Panc1 (cell line): ENCODE measurements around the gene BACH2. TPM values are rescaled to one million over a fixed set of nuclear protein-coding genes. Genes with fewer than 3 reads are reported as not detected.

Experiments used
- ATAC-seq: fragments of 200-7000 bp; cut with Tn5 transposase; 2 replicates; pipeline ENCODE4 v1.9.1; 2020; ENCODE audit warnings: mild to moderate bottlenecking, moderate library complexity
- BruUV-seq: library from RNA; stranded (reverse); fragments of 400-500 nt; replicated peaks from 2 replicates; lab custom pipeline; 2021; lab: Mats Ljungman, UMichigan
- CTCF ChIA-PET: fragments of 300-600 bp; sonication (Branson Sonifier 250); formaldehyde crosslinking; loops from one replicate; lab custom pipeline; 2022; ENCODE audit warnings: antibody characterized with exemption; lab: Charles Lee
- POLR2A ChIA-PET: fragments of 300-600 bp; sonication (Branson Sonifier 250); formaldehyde crosslinking; loops from one replicate; lab custom pipeline; 2022; ENCODE audit warnings: antibody characterized with exemption; lab: Charles Lee
- DNase-seq: peaks from one replicate; pipeline ENCODE4 v3.0.0-alpha.2; 2010; ENCODE audit warnings: low read depth, low spot score
- H3K27ac ChIP-seq: 2 replicates; pipeline ENCODE4 v1.5.1; 2011; ENCODE audit warnings: mild to moderate bottlenecking, low read length, inconsistent platforms
- H3K27me3 ChIP-seq: fragments of 200-500 bp; sonication (Bioruptor generic); 2 replicates; pipeline ENCODE4 v1.6.0; 2014; ENCODE audit warnings: low read length, inconsistent platforms; ENCODE audit not compliant: control insufficient read depth, insufficient read depth
- H3K36me3 ChIP-seq: fragments of 200-500 bp; sonication (Bioruptor generic); 2 replicates; pipeline ENCODE4 v1.5.1; 2014; ENCODE audit warnings: inconsistent platforms, mild to moderate bottlenecking, low read length, moderate library complexity; ENCODE audit not compliant: control insufficient read depth, insufficient read depth
- H3K4me1 ChIP-seq: 2 replicates; pipeline ENCODE4 v1.5.1; 2011; ENCODE audit warnings: inconsistent platforms, mild to moderate bottlenecking, low read length, moderate library complexity; ENCODE audit not compliant: control insufficient read depth, insufficient read depth
- H3K4me3 ChIP-seq, 2 experiments: 2 replicates each; pipeline ENCODE4 v1.5.1; 2011 to 2012; ENCODE audit warnings: low read depth in 2 of 2, low read length in 2 of 2, mild to moderate bottlenecking in 2 of 2, inconsistent platforms in 1 of 2, moderate library complexity in 1 of 2
- H3K9me3 ChIP-seq: fragments of 200-500 bp; sonication (Bioruptor generic); 2 replicates; pipeline ENCODE4 v1.5.1; 2014; ENCODE audit warnings: low read depth, mild to moderate bottlenecking, inconsistent platforms, low read length, moderate library complexity; ENCODE audit not compliant: control insufficient read depth, insufficient read depth
- POLR2AphosphoS5 ChIP-seq: IDR thresholded peaks from 2 replicates; pipeline ENCODE4 v1.6.1; 2012; ENCODE audit warnings: mild to moderate bottlenecking, low read depth, low read length, moderate library complexity
- SIN3A ChIP-seq: IDR thresholded peaks from 2 replicates; pipeline ENCODE4 v1.6.1; 2012; ENCODE audit warnings: low read depth, mild to moderate bottlenecking, low read length, moderate library complexity, borderline replicate concordance; ENCODE audit not compliant: insufficient read depth
- TCF7L2 ChIP-seq: IDR thresholded peaks from 2 replicates; pipeline ENCODE4 v1.6.1; 2011; ENCODE audit warnings: mild to moderate bottlenecking, low read depth, low read length, inconsistent platforms
- in situ Hi-C: cut with HindIII; loops from 2 replicates; pipeline ENCODE4 v1.10.0; 2016; ENCODE audit warnings: low sequenced_read_pairs, low pct_unique_long_range_greater_than_20kb
- intact Hi-C: fragments of 100-400 bp; cut with micrococcal nuclease; formaldehyde crosslinking; loops from one replicate; pipeline ENCODE4 v1.10.0; 2022; ENCODE audit not compliant: unreplicated experiment
- total RNA-seq: library from RNA; stranded (reverse); gene quantifications from one replicate; pipeline ENCODE4 v1.2.1, GENCODE V29; 2021; ENCODE audit not compliant: unreplicated experiment
- TF ChIP-seq, protein P1 (sequence below): fragments of 450-650 bp; IDR thresholded peaks from 2 replicates; pipeline ENCODE4 v1.5.1; 2017; ENCODE audit warnings: mild to moderate bottlenecking
- TF ChIP-seq, protein P2 (sequence below), 2 experiments: IDR thresholded peaks; 2 replicates each; pipeline ENCODE4 v1.6.1; 2011 to 2012; ENCODE audit warnings: low read depth in 2 of 2, control low read depth in 1 of 2, low read length in 1 of 2, mild to moderate bottlenecking in 1 of 2, moderate library complexity in 1 of 2; ENCODE audit not compliant: insufficient read depth in 1 of 2

The BACH2 gene
- total RNA-seq, 1 experiment from 2014 or later, result 1.6 TPM

DNA sequence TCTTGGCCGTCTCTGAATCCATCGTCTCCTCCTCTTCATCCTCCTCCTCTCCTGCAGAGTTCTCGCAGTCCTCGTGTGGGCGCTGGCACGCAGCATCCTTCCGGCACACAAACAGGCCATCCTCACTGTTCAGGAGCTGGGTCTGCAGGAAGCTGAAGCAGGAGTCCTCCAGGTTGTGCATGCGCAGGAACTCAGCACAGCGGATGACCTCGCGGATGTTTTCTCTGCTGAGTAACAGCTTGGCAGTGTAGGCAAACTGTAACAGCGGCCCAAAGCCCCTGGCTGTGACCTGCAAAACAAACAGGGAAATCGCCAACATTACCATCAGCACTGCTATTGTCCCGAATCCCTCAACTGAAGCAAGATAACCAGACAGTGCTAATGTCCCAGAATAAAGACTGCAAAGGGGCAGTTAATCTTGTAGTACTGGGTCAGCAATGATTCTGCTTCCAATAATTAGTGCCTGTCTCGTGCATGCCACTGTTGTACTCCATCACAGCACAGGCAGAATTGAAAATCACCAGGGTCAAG lies 345.0 kb downstream of the BACH2 start:
- H3K4me3 ChIP-seq, result peak overlapping the region in 1 of 2 experiments; percentile 39; a peak in 2 of 4 replicates
- no TSS peak for BruUV-seq
- no peak for TF ChIP-seq TCF7L2
- no peak for TF ChIP-seq POLR2AphosphoS5
- TF ChIP-seq, protein P1, sequence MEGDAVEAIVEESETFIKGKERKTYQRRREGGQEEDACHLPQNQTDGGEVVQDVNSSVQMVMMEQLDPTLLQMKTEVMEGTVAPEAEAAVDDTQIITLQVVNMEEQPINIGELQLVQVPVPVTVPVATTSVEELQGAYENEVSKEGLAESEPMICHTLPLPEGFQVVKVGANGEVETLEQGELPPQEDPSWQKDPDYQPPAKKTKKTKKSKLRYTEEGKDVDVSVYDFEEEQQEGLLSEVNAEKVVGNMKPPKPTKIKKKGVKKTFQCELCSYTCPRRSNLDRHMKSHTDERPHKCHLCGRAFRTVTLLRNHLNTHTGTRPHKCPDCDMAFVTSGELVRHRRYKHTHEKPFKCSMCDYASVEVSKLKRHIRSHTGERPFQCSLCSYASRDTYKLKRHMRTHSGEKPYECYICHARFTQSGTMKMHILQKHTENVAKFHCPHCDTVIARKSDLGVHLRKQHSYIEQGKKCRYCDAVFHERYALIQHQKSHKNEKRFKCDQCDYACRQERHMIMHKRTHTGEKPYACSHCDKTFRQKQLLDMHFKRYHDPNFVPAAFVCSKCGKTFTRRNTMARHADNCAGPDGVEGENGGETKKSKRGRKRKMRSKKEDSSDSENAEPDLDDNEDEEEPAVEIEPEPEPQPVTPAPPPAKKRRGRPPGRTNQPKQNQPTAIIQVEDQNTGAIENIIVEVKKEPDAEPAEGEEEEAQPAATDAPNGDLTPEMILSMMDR, result no peak; the same call in 1 of the 2 replicates
- TF ChIP-seq, protein P2, sequence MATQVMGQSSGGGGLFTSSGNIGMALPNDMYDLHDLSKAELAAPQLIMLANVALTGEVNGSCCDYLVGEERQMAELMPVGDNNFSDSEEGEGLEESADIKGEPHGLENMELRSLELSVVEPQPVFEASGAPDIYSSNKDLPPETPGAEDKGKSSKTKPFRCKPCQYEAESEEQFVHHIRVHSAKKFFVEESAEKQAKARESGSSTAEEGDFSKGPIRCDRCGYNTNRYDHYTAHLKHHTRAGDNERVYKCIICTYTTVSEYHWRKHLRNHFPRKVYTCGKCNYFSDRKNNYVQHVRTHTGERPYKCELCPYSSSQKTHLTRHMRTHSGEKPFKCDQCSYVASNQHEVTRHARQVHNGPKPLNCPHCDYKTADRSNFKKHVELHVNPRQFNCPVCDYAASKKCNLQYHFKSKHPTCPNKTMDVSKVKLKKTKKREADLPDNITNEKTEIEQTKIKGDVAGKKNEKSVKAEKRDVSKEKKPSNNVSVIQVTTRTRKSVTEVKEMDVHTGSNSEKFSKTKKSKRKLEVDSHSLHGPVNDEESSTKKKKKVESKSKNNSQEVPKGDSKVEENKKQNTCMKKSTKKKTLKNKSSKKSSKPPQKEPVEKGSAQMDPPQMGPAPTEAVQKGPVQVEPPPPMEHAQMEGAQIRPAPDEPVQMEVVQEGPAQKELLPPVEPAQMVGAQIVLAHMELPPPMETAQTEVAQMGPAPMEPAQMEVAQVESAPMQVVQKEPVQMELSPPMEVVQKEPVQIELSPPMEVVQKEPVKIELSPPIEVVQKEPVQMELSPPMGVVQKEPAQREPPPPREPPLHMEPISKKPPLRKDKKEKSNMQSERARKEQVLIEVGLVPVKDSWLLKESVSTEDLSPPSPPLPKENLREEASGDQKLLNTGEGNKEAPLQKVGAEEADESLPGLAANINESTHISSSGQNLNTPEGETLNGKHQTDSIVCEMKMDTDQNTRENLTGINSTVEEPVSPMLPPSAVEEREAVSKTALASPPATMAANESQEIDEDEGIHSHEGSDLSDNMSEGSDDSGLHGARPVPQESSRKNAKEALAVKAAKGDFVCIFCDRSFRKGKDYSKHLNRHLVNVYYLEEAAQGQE (IDR thresholded peaks at IDR 0.05; ENCODE audit: insufficient read depth in 1 of 2, low read depth in 2 of 2, low read length in 1 of 2), result no peak
- TF ChIP-seq SIN3A, result no peak
- CTCF ChIA-PET, result interaction anchor here (2.3 kb wide), 1 partner anchor 11 kb away, joined by 12 read pairs; no protein-coding TSS in a partner anchor
- intact Hi-C loops (no loop called here), in situ Hi-C loops (no loop called here)
- H3K36me3 ChIP-seq, result no peaks in the 10 kb centered on the region
- DNase-seq (no peak), ATAC-seq (peak; percentile 86)
- H3K9me3 ChIP-seq, result no peaks in the 10 kb centered on the region
- H3K27ac ChIP-seq, result peak overlapping the region; percentile 70; the same call in 1 of the 2 replicates
- no peaks in the 10 kb centered on the region for H3K27me3 ChIP-seq
- POLR2A ChIA-PET, result no interaction called here
- H3K4me1 ChIP-seq, result peaks cover 21% of the 10 kb centered on the region

DNA sequence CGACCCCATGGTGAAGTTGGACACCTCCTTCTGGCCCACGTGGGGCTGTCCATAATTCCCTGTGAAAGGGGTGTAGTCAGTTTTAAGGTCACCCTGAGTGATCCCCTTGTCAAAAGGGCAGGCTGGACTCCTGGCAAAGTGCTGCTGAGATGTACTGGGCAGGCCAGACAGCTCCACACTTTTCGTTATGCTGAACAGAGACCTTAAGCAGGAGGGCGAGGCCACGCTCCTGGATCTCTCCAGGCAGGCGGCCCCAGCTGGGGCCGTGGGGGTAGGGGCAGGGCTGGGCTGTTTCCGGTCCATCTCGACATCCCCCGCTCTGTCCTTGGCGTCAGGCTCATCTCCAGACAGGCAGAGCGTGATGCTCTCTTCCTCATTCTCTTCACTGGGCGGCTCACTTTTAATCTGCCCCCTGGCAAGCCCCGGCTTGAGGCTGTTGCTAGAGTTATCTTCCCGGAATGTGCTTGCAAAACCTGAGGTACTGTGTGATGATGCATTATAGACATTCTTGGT lies 345.7 kb downstream of the BACH2 start:
- ATAC-seq, result peak; percentile 18
- Histone ChIP-seq H3K9me3 (no peaks in the 10 kb centered on the region), H3K36me3 (no peaks in the 10 kb centered on the region), H3K4me3 (no peak overlapping the region), H3K27me3 (no peaks in the 10 kb centered on the region), H3K4me1 (peaks cover 21% of the 10 kb centered on the region), H3K27ac (peak overlapping the region; percentile 69)
- in situ Hi-C loops (no loop called here), intact Hi-C loops (no loop called here)
- CTCF ChIA-PET, result interaction anchor here (0.7 to 2.3 kb wide), 2 partner anchors 10 to 310 kb away, joined by 3 to 12 read pairs; no protein-coding TSS in a partner anchor
- BruUV-seq, result no TSS peak
- no peak for TF ChIP-seq POLR2AphosphoS5
- TF ChIP-seq, protein P2 (IDR thresholded peaks at IDR 0.05; ENCODE audit: insufficient read depth in 1 of 2, low read depth in 2 of 2, low read length in 1 of 2), result no peak
- TF ChIP-seq SIN3A, result no peak
- TF ChIP-seq, protein P1, result no peak
- no peak for TF ChIP-seq TCF7L2
- DNase-seq, result no peak
- POLR2A ChIA-PET, result no interaction called here
